HepG2 (cell line): ENCODE measurements around the gene CD68. TPM values are rescaled to one million over a fixed set of nuclear protein-coding genes. Genes with fewer than 3 reads are reported as not detected.
A peak's percentile ranks its signal among the peaks of the same experiment; 100 is the strongest.
"Not testable (repeated sequence)": the region's sequence is repeated elsewhere in the genome, so short reads cannot be mapped to it uniquely, and the experiment has no call there.

Experiments
- ATAC-seq: fragments of 200-7000 bp; cut with Tn5 transposase; 3 replicates; pipeline ENCODE4 v1.9.1; 2020; ENCODE audit warnings: mild to moderate bottlenecking, moderate library complexity
- BruUV-seq: library from RNA; stranded (reverse); fragments of 400-500 nt; replicated peaks from 2 replicates; lab custom pipeline; 2021; lab: Mats Ljungman, UMichigan
- CTCF ChIA-PET: fragments of 300-600 bp; formaldehyde crosslinking; extraction: SDS; loops from one replicate; lab custom pipeline; 2021; ENCODE audit warnings: low total read pairs, inconsistent platforms, low intra/inter-chr PET ratio; lab: Yijun Ruan, JAX
- POLR2A ChIA-PET: fragments of 350-600 bp; sonication (Branson Sonifier 250); formaldehyde crosslinking; loops from one replicate; lab custom pipeline; 2020; ENCODE audit warnings: antibody characterized with exemption, inconsistent platforms; lab: Yijun Ruan, JAX
- DNase-seq: peaks from one replicate; pipeline ENCODE4 v3.0.0-alpha.2; 2015; ENCODE audit warnings: low spot score
- FAIRE-seq: peaks from 3 replicates; lab custom pipeline; 2011; peaks lifted over from hg19 to GRCh38; lab: Jason Lieb, UNC
- H2AFZ ChIP-seq: one replicate; pipeline ENCODE4 v1.6.1; 2011; ENCODE audit warnings: low read length, inconsistent platforms
- H3K27ac ChIP-seq: fragments of 300-600 bp; 3 replicates; pipeline ENCODE4 v1.8.0; 2011; ENCODE audit warnings: mixed run types, mild to moderate bottlenecking, mixed read lengths, low read length, inconsistent platforms; ENCODE audit not compliant: insufficient read depth; ENCODE audit errors: extremely low read length
- H3K27me3 ChIP-seq, 2 experiments: fragments of 200-600 bp in 1 of 2; 2 replicates in 1 of 2; 3 replicates in 1 of 2; pipeline versions ENCODE4 v1.6.0 to v1.8.0; 2011; ENCODE audit warnings: low read length in 2 of 2, mild to moderate bottlenecking in 2 of 2, moderate library complexity in 2 of 2, inconsistent platforms in 1 of 2; ENCODE audit not compliant: insufficient read depth in 2 of 2, control insufficient read depth in 1 of 2
- H3K36me3 ChIP-seq, 2 experiments: fragments of 200-600 bp in 1 of 2; replicated peaks in 1 of 2; 2 replicates in 1 of 2; 3 replicates in 1 of 2; pipeline versions ENCODE4 v1.5.1 to v1.8.0; 2011; ENCODE audit warnings: low read length in 2 of 2, inconsistent platforms in 1 of 2; ENCODE audit not compliant: insufficient read depth in 2 of 2, control insufficient read depth in 1 of 2
- H3K4me1 ChIP-seq: 2 replicates; pipeline ENCODE4 v1.5.1; 2012; ENCODE audit warnings: low read length, inconsistent platforms; ENCODE audit not compliant: insufficient read depth
- H3K4me2 ChIP-seq: 2 replicates; pipeline ENCODE4 v1.6.0; 2011; ENCODE audit warnings: low read depth, low read length, inconsistent platforms
- H3K4me3 ChIP-seq, 3 experiments: fragments of 200-600 bp in 1 of 3; sonication (generic), shearing (Covaris generic) in 1 of 3; replicated peaks in 1 of 3; 2 replicates each; pipeline ENCODE4 v1.5.1; 2011 to 2016; ENCODE audit warnings: low read length in 3 of 3, inconsistent platforms in 2 of 3, low read depth in 2 of 3, mild to moderate bottlenecking in 2 of 3, control low read depth in 1 of 3, mixed read lengths in 1 of 3; ENCODE audit not compliant: insufficient read depth in 1 of 3
- H3K79me2 ChIP-seq: one replicate; pipeline ENCODE4 v1.6.1; 2011; ENCODE audit warnings: low read length, inconsistent platforms; ENCODE audit not compliant: insufficient read depth
- H3K9ac ChIP-seq: 2 replicates; pipeline ENCODE4 v1.6.0; 2011; ENCODE audit warnings: mild to moderate bottlenecking, low read depth, low read length, inconsistent platforms; ENCODE audit not compliant: insufficient read depth
- H3K9me3 ChIP-seq: 2 replicates; pipeline ENCODE4 v1.5.1; 2012; ENCODE audit warnings: mild to moderate bottlenecking, low read length
- H4K20me1 ChIP-seq: 2 replicates; pipeline ENCODE4 v1.6.0; 2011; ENCODE audit warnings: inconsistent platforms, mild to moderate bottlenecking, low read length, moderate library complexity; ENCODE audit not compliant: insufficient read depth
- ATF7-NPFF ChIP-seq: sonication (generic); formaldehyde crosslinking; IDR thresholded peaks from 2 replicates; pipeline ENCODE4 v1.8.1; 2023; ENCODE audit warnings: mild to moderate bottlenecking, low read depth, missing genetic modification reagents, moderate library complexity
- HNRNPK ChIP-seq: fragments of 200-400 bp; formaldehyde crosslinking; IDR thresholded peaks from 2 replicates; pipeline ENCODE4 v1.6.1; 2018; ENCODE audit warnings: low read length, low read depth, moderate library complexity, mild to moderate bottlenecking; ENCODE audit not compliant: poor library complexity, severe bottlenecking
- RBM39 ChIP-seq: fragments of 200-400 bp; formaldehyde crosslinking; IDR thresholded peaks from one replicate; pipeline ENCODE4 v1.6.1; 2018; ENCODE audit warnings: antibody characterized with exemption, mild to moderate bottlenecking, low read depth, low read length; ENCODE audit not compliant: poor library complexity, severe bottlenecking
- TARDBP ChIP-seq: sonication (generic); formaldehyde crosslinking; IDR thresholded peaks from 2 replicates; pipeline ENCODE4 v1.8.0; 2022; ENCODE audit warnings: mild to moderate bottlenecking, missing genetic modification reagents
- ZNF292 ChIP-seq: sonication (generic); formaldehyde crosslinking; IDR thresholded peaks from 2 replicates; pipeline ENCODE4 v1.8.1; 2022; ENCODE audit warnings: mild to moderate bottlenecking, low read depth, missing genetic modification reagents, borderline replicate concordance
- ZNF761 ChIP-seq: sonication (generic); formaldehyde crosslinking; conservative IDR thresholded peaks from 2 replicates; pipeline ENCODE4 v1.4.0; 2020; ENCODE audit warnings: mild to moderate bottlenecking, missing genetic modification reagents
- WGBS: methylation state at CpG from one replicate; pipeline ENCODE4 v1.1.6; 2017; ENCODE audit warnings: low lambda C conversion rate; 5-methylcytosine and 5-hydroxymethylcytosine counted together
- in situ Hi-C: cut with HindIII; loops from 2 replicates; pipeline ENCODE4 v1.10.0; 2017; ENCODE audit warnings: low pct_unique_long_range_greater_than_20kb; ENCODE audit not compliant: extremely low pct_ligation_motif_present
- intact Hi-C: fragments of 100-400 bp; cut with micrococcal nuclease; formaldehyde crosslinking; loops from one replicate; pipeline ENCODE4 v1.10.0; 2022; ENCODE audit not compliant: unreplicated experiment
- polyA plus RNA-seq, 8 experiments: library from polyadenylated mRNA; depleted of rRNA in 3 of 8; stranded (reverse) in 7 of 8; unstranded in 1 of 8; fragments of >200 nt; fragmentation: Illumina TruSeq in 4 of 8; extraction: Trizol in 4 of 8; gene quantifications; 2 replicates each; pipeline versions ENCODE4 v1.2.1 to v1.2.3, GENCODE V29; 2011 to 2016; ENCODE audit warnings: low read depth in 4 of 8, missing spikeins in 1 of 8, mixed read lengths in 1 of 8; ENCODE audit not compliant: insufficient read depth in 1 of 8
- total RNA-seq, 5 experiments: library from RNA; depleted of rRNA; stranded (reverse); fragments of >200 nt; fragmentation: Illumina TruSeq; extraction: Trizol; gene quantifications; 2 replicates each; pipeline ENCODE4 v1.2.3, GENCODE V29; 2016; ENCODE audit warnings: low read depth in 1 of 5
- TF ChIP-seq, protein P1 (sequence below): sonication (generic); formaldehyde crosslinking; IDR thresholded peaks from 2 replicates; pipeline ENCODE4 v1.4.0; 2020; ENCODE audit warnings: low read depth, missing genetic modification reagents
- TF ChIP-seq, protein P2 (sequence below): sonication (generic); formaldehyde crosslinking; conservative IDR thresholded peaks from 2 replicates; pipeline ENCODE4 v1.8.1; 2023; ENCODE audit warnings: missing genetic modification reagents
- TF ChIP-seq, protein P3 (sequence below): IDR thresholded peaks from 2 replicates; pipeline ENCODE4 v1.6.1; 2016; ENCODE audit warnings: mild to moderate bottlenecking

The CD68 gene
- total and polyA plus RNA-seq, 2 of the 13 experiments (the other 11 are each of a cell fraction or from before 2014, with no cell fraction given), result 10.3 to 104 TPM

DNA sequence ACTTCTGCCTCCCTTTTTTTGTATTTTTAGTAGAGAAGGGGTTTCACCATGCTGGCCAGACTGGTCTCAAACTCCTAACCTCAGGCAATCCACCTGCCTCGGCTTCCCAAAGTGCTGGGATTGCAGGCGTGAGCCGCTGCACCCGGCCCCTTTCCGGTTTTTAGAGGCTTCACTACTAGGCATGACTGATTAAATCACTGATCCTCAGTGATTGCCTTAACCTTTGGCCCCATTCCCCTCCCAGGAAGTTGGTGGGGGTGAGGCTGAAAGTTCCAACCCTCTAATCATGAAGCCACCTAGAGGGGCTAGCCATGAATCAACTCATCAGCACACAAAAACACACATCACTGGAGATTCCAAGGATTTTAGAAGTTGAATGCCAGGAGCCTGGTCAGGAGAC lies 18.1 kb downstream of the CD68 start:
- H3K27me3 ChIP-seq, H2AFZ ChIP-seq, ATAC-seq, BruUV-seq, DNase-seq, CTCF ChIA-PET, H3K9ac ChIP-seq, intact Hi-C loops, H3K4me2 ChIP-seq, in situ Hi-C loops, H3K79me2 ChIP-seq, H4K20me1 ChIP-seq, H3K27ac ChIP-seq, H3K9me3 ChIP-seq, H3K4me3 ChIP-seq, POLR2A ChIA-PET, H3K4me1 ChIP-seq: not testable (repeated sequence)
- peak; percentile 84 for FAIRE-seq
- 98% methylated on average over 5 of the region's 5 CpGs for WGBS
- peaks cover 39 to 76% of the 10 kb centered on the region in 2 experiments for H3K36me3 ChIP-seq

DNA sequence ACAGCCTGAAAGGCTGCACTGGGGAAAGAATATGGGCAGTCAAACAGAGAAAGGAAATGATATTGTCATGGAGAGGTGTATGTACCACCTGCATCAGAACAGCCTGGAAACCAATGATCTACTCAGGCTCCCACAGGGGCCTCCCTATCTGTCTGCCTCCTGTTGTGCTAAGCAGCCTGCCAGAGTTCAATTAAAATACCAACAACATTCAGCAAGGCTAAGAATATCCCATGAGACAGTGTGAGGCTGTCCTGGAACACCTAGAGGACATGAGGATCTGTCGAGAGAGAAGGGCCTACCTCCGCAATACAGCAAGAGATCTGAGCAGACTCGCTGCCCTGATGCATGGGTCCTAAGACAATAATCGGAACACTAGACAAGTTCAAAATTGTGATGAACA lies 26.8 kb downstream of the CD68 start:
- Histone ChIP-seq H3K4me2 (no peak overlapping the region), H3K4me1 (peaks cover 10% of the 10 kb centered on the region), H4K20me1 (no peaks in the 10 kb centered on the region), H3K27ac (no peak overlapping the region), H3K27me3 (no peaks in the 10 kb centered on the region), H3K36me3 (peaks cover 16 to 44% of the 10 kb centered on the region in 2 experiments), H2AFZ (no peak overlapping the region), H3K79me2 (peaks cover 11% of the 10 kb centered on the region), H3K9ac (no peak overlapping the region), H3K9me3 (no peaks in the 10 kb centered on the region), H3K4me3 (no peak overlapping the region)
- in situ Hi-C loops (no loop called here), intact Hi-C loops (no loop called here)
- CTCF ChIA-PET, result no interaction called here
- DNase-seq, result no peak
- POLR2A ChIA-PET, result no interaction called here
- BruUV-seq, result no TSS peak
- WGBS, result 99% methylated on average over 4 of the region's 4 CpGs
- no peak for FAIRE-seq
- no peak for ATAC-seq
- TF ChIP-seq RBM39 (no peak), ATF7-NPFF (CRISPR knock-in tag) (no peak), HNRNPK (no peak), ZNF761 (CRISPR knock-in tag) (no peak), ZNF292 (CRISPR knock-in tag) (no peak), TARDBP (CRISPR knock-in tag) (no peak)
- TF ChIP-seq, protein P1, sequence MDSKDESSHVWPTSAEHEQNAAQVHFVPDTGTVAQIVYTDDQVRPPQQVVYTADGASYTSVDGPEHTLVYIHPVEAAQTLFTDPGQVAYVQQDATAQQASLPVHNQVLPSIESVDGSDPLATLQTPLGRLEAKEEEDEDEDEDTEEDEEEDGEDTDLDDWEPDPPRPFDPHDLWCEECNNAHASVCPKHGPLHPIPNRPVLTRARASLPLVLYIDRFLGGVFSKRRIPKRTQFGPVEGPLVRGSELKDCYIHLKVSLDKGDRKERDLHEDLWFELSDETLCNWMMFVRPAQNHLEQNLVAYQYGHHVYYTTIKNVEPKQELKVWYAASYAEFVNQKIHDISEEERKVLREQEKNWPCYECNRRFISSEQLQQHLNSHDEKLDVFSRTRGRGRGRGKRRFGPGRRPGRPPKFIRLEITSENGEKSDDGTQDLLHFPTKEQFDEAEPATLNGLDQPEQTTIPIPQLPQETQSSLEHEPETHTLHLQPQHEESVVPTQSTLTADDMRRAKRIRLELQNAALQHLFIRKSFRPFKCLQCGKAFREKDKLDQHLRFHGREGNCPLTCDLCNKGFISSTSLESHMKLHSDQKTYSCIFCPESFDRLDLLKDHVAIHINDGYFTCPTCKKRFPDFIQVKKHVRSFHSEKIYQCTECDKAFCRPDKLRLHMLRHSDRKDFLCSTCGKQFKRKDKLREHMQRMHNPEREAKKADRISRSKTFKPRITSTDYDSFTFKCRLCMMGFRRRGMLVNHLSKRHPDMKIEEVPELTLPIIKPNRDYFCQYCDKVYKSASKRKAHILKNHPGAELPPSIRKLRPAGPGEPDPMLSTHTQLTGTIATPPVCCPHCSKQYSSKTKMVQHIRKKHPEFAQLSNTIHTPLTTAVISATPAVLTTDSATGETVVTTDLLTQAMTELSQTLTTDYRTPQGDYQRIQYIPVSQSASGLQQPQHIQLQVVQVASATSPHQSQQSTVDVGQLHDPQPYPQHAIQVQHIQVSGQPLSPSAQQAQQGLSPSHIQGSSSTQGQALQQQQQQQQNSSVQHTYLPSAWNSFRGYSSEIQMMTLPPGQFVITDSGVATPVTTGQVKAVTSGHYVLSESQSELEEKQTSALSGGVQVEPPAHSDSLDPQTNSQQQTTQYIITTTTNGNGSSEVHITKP (CRISPR knock-in tag), result no peak
- TF ChIP-seq, protein P2, sequence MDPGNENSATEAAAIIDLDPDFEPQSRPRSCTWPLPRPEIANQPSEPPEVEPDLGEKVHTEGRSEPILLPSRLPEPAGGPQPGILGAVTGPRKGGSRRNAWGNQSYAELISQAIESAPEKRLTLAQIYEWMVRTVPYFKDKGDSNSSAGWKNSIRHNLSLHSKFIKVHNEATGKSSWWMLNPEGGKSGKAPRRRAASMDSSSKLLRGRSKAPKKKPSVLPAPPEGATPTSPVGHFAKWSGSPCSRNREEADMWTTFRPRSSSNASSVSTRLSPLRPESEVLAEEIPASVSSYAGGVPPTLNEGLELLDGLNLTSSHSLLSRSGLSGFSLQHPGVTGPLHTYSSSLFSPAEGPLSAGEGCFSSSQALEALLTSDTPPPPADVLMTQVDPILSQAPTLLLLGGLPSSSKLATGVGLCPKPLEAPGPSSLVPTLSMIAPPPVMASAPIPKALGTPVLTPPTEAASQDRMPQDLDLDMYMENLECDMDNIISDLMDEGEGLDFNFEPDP (CRISPR knock-in tag), result no peak
- TF ChIP-seq, protein P3, sequence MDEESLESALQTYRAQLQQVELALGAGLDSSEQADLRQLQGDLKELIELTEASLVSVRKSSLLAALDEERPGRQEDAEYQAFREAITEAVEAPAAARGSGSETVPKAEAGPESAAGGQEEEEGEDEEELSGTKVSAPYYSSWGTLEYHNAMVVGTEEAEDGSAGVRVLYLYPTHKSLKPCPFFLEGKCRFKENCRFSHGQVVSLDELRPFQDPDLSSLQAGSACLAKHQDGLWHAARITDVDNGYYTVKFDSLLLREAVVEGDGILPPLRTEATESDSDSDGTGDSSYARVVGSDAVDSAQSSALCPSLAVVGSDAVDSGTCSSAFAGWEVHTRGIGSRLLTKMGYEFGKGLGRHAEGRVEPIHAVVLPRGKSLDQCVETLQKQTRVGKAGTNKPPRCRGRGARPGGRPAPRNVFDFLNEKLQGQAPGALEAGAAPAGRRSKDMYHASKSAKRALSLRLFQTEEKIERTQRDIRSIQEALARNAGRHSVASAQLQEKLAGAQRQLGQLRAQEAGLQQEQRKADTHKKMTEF (CRISPR knock-in tag), result no peak
